K562 (cell line): ENCODE measurements around the gene IL20. TPM values are rescaled to one million over a fixed set of nuclear protein-coding genes. Genes with fewer than 3 reads are reported as not detected.
A peak's percentile ranks its signal among the peaks of the same experiment; 100 is the strongest.

Experiments used
- ARID1B ChIP-seq: fragments of 450-650 bp; IDR thresholded peaks from 2 replicates; pipeline ENCODE4 v1.6.1; 2016; ENCODE audit warnings: antibody characterized with exemption, mild to moderate bottlenecking, inconsistent platforms
- BCL6 ChIP-seq: fragments of 250-450 bp; sonication (Bioruptor Pico); IDR thresholded peaks from 2 replicates; pipeline ENCODE4 v1.4.0; 2020
- CCAR2 ChIP-seq: fragments of 200-400 bp; formaldehyde crosslinking; IDR thresholded peaks from 2 replicates; pipeline ENCODE4 v1.6.1; 2017; ENCODE audit warnings: mild to moderate bottlenecking, low read depth, low read length
- CHD1 ChIP-seq: fragments of 200-600 bp; sonication (generic); IDR thresholded peaks from one replicate; pipeline ENCODE4 v1.6.1; 2012; ENCODE audit warnings: mild to moderate bottlenecking, moderate library complexity, low read length, inconsistent platforms
- CREB5 ChIP-seq: fragments of 250-450 bp; sonication (Bioruptor Pico); IDR thresholded peaks from 2 replicates; pipeline ENCODE4 v1.5.0; 2020; ENCODE audit warnings: mild to moderate bottlenecking
- DNMT1 ChIP-seq: fragments of 450-650 bp; IDR thresholded peaks from 2 replicates; pipeline ENCODE4 v1.6.1; 2016; ENCODE audit warnings: antibody characterized with exemption, mild to moderate bottlenecking
- GTF2B ChIP-seq: IDR thresholded peaks from 2 replicates; pipeline ENCODE4 v1.6.1; 2011; ENCODE audit not compliant: insufficient read length; ENCODE audit errors: extremely low read depth
- HDAC2 ChIP-seq: fragments of 450-650 bp; IDR thresholded peaks from 2 replicates; pipeline ENCODE4 v1.6.1; 2016; ENCODE audit warnings: mild to moderate bottlenecking
- HNRNPH1 ChIP-seq: fragments of 200-400 bp; formaldehyde crosslinking; optimal IDR thresholded peaks from 2 replicates; pipeline ENCODE3; 2017; ENCODE audit warnings: low read depth, mild to moderate bottlenecking, low read length, moderate library complexity
- JUND ChIP-seq, 2 experiments: IDR thresholded peaks; 2 replicates in 1 of 2; 3 replicates in 1 of 2; pipeline ENCODE4 v1.6.1; 2011; ENCODE audit warnings: borderline replicate concordance in 2 of 2, low read depth in 2 of 2, low read length in 2 of 2, improper control_type of control experiment in 1 of 2, missing biosample characterization in 1 of 2, missing genetic modification characterization in 1 of 2, missing genetic modification reagents in 1 of 2
- KLF10 ChIP-seq: fragments of 250-450 bp; sonication (Bioruptor Pico); IDR thresholded peaks from 2 replicates; pipeline ENCODE4 v1.6.1; 2021; ENCODE audit warnings: matching md5 sums
- MAZ ChIP-seq, 2 experiments: fragments of 450-650 bp in 1 of 2; sonication (generic) in 1 of 2; formaldehyde crosslinking; IDR thresholded peaks in 1 of 2; conservative IDR thresholded peaks in 1 of 2; 2 replicates each; pipeline versions ENCODE4 v1.4.0 to v1.5.0; 2020; ENCODE audit warnings: mild to moderate bottlenecking in 1 of 2, missing genetic modification reagents in 1 of 2
- MBD2 ChIP-seq: sonication (generic); IDR thresholded peaks from 2 replicates; pipeline ENCODE4 v1.6.1; 2016; ENCODE audit warnings: low read depth, borderline replicate concordance
- MYNN ChIP-seq, 2 experiments: sonication (generic); formaldehyde crosslinking in 1 of 2; IDR thresholded peaks; 2 replicates each; pipeline versions ENCODE4 v1.5.0 to v1.6.1; 2016 to 2020; ENCODE audit warnings: antibody characterized with exemption in 1 of 2, missing genetic modification reagents in 1 of 2
- NFIX ChIP-seq: fragments of 250-450 bp; sonication (Bioruptor Pico); IDR thresholded peaks from 2 replicates; pipeline ENCODE4 v1.4.0; 2020; ENCODE audit warnings: low read depth, mild to moderate bottlenecking, moderate library complexity
- PYGO2 ChIP-seq: fragments of 450-650 bp; IDR thresholded peaks from 2 replicates; pipeline ENCODE4 v1.6.1; 2016; ENCODE audit warnings: mild to moderate bottlenecking, missing genetic modification characterization, moderate library complexity, missing compliant biosample characterization
- RCOR1 ChIP-seq, 2 experiments: IDR thresholded peaks; 2 replicates each; pipeline ENCODE4 v1.6.1; 2012; ENCODE audit warnings: low read depth in 2 of 2, low read length in 2 of 2, borderline replicate concordance in 1 of 2, improper control_type of control experiment in 1 of 2
- SMARCE1 ChIP-seq: fragments of 450-650 bp; IDR thresholded peaks from 2 replicates; pipeline ENCODE4 v1.7.1; 2016; ENCODE audit warnings: mild to moderate bottlenecking
- TSC22D4 ChIP-seq: fragments of 450-650 bp; IDR thresholded peaks from 2 replicates; pipeline ENCODE4 v1.6.1; 2016; ENCODE audit warnings: missing genetic modification characterization, missing biosample characterization, control low read depth
- XRCC3 ChIP-seq: fragments of 450-650 bp; IDR thresholded peaks from 2 replicates; pipeline ENCODE4 v1.6.1; 2017; ENCODE audit warnings: mild to moderate bottlenecking, moderate library complexity
- ZBED1 ChIP-seq: IDR thresholded peaks from 2 replicates; pipeline ENCODE4 v1.6.1; 2014
- ZBTB1 ChIP-seq: sonication (generic); formaldehyde crosslinking; IDR thresholded peaks from 2 replicates; pipeline ENCODE4 v1.8.1; 2023; ENCODE audit warnings: missing genetic modification reagents, low read depth, mild to moderate bottlenecking, borderline replicate concordance
- ZBTB26 ChIP-seq: fragments of 450-650 bp; formaldehyde crosslinking; IDR thresholded peaks from 2 replicates; pipeline ENCODE4 v1.4.0; 2022; ENCODE audit warnings: missing genetic modification characterization
- ZNF124 ChIP-seq: sonication (generic); formaldehyde crosslinking; IDR thresholded peaks from 2 replicates; pipeline ENCODE4 v1.8.1; 2022; ENCODE audit warnings: missing genetic modification reagents
- ZNF143 ChIP-seq: sonication (generic); formaldehyde crosslinking; IDR thresholded peaks from 2 replicates; pipeline ENCODE4 v1.9.0; 2022; ENCODE audit warnings: mild to moderate bottlenecking, missing genetic modification reagents
- ZNF274 ChIP-seq: IDR thresholded peaks from 2 replicates; pipeline ENCODE4 v1.6.1; 2011; ENCODE audit warnings: low read depth, mild to moderate bottlenecking, low read length, moderate library complexity, borderline replicate concordance
- polyA plus RNA-seq, 8 experiments: library from polyadenylated mRNA; depleted of rRNA in 4 of 8; stranded (reverse) in 5 of 8; unstranded in 3 of 8; fragments of >200 nt; fragmentation: Nextera tagmentation in 2 of 8; fragmentation: Illumina TruSeq in 1 of 8; extraction: Ambion mirVana in 2 of 8; extraction: Trizol in 1 of 8; gene quantifications; 2 replicates each; pipeline versions ENCODE4 v1.2.1 to v1.2.3, GENCODE V29; 2011 to 2014; ENCODE audit warnings: inconsistent platforms in 1 of 8, missing spikeins in 1 of 8
- total RNA-seq, 7 experiments: library from RNA; depleted of rRNA in 6 of 7; stranded (reverse); fragments of >200 nt in 6 of 7; fragmentation: Illumina TruSeq in 2 of 7; extraction: Trizol in 2 of 7; gene quantifications; 2 replicates each; pipeline versions ENCODE4 v1.2.1 to v1.2.3, GENCODE V29; 2011 to 2021; ENCODE audit warnings: low replicate concordance in 1 of 7

The IL20 gene
- total and polyA plus RNA-seq, 9 of the 15 experiments (the other 6 are each of a cell fraction or from before 2014, with no cell fraction given), result not detected

GRCh38 chr1:206816390-206817287 is 48.8 kb upstream of the IL20 start (continued):
- TF ChIP-seq SMARCE1 (peak; percentile 84), HNRNPH1 (no peak), MAZ (CRISPR knock-in tag; conservative IDR thresholded peaks at IDR 0.05 in 1 of 2, IDR thresholded peaks at IDR 0.05 in 1 of 2) (peak in 1 of 2 experiments; percentile 27; a peak in 1 of 4 replicates), JUND (IDR thresholded peaks at IDR 0.05; ENCODE audit: borderline replicate concordance, low read depth, low read length) (peak; percentile 75), JUND (tag; IDR thresholded peaks at IDR 0.05; ENCODE audit: borderline replicate concordance, low read depth, low read length) (peak; percentile 65; the same call in 2 of the 3 replicates), ZNF124 (CRISPR knock-in tag) (no peak), CCAR2 (no peak), NFIX (no peak), HDAC2 (0 out of 2 replicates have a peak, but pooled peaks have one; percentile 52), MBD2 (no peak), ZBED1 (no peak), KLF10 (no peak), MYNN (IDR thresholded peaks at IDR 0.05) (no peak), MYNN (CRISPR knock-in tag; IDR thresholded peaks at IDR 0.05) (no peak), DNMT1 (no peak), XRCC3 (peak; percentile 67; the same call in 1 of the 2 replicates), TSC22D4 (tag) (no peak), CREB5 (CRISPR knock-in tag) (no peak), BCL6 (CRISPR knock-in tag) (no peak), CHD1 (no peak), RCOR1 (IDR thresholded peaks at IDR 0.05; ENCODE audit: borderline replicate concordance in 1 of 2, low read depth in 2 of 2, low read length in 2 of 2) (0 out of 4 replicates have a peak, but pooled peaks of 1 of the 2 experiments have one; percentile 37), ZBTB1 (CRISPR knock-in tag) (no peak), GTF2B (no peak), ARID1B (peak; percentile 75), ZBTB26 (CRISPR knock-in tag) (no peak), ZNF143 (CRISPR knock-in tag) (no peak), ZNF274 (no peak), PYGO2 (tag) (0 out of 2 replicates have a peak, but pooled peaks have one; percentile 61)
